ENCODE measurements around the gene ARF3.

Gene ARF3

DNA sequence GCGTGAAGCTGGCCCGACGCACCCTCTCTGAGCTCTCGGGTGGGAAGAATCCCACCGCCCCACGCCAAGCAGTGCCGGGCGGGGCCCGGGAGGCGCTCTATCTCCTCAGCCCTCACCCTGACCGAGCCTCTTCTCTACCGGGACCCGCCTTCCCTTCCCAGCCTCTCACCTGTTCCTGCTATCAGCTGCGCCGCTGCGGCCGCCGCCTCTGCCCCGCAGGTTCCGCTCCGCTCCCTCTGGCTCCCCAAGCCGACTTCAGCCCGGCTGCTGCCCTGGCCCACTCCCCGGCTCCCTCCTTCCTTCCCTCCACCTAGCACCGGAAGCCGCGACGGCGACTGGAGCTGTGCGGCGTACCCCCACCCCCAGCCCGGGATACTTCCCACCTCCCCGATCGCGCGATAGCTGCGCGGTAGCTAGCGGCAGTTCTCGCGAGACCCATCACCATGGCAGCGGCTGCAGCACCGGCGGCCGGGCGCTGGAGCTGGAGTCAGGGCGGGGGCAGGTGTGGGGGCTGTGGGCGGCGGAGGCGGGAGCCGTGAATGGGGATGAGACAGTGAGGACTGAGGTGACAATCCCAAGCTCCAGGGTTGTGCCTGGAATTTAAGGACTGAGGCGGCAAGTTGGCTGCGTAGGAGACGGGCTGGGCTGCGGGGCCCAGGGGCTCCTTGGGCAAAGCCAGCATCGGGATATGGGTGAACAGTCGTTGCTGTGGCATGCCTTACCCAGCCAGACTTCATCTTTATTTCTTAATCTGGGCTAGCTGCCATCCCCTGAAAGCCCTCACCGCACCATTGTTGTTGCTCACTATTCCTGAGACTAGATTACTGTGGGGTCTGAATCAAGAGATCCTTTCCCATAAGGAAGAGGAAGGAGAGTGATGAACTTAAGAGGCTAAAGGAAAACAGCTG is at the start of gene ARF3:
TSS of gene ARF3 (minus strand) at position 347 of the 908 bp plus-strand sequence. CDS start 16,392 bp downstream, outside the sequence.
- peak; percentile 85 to 93 (median 86) for DNase-seq (ENCODE audit: low read depth in 3 of 3)

DNA sequence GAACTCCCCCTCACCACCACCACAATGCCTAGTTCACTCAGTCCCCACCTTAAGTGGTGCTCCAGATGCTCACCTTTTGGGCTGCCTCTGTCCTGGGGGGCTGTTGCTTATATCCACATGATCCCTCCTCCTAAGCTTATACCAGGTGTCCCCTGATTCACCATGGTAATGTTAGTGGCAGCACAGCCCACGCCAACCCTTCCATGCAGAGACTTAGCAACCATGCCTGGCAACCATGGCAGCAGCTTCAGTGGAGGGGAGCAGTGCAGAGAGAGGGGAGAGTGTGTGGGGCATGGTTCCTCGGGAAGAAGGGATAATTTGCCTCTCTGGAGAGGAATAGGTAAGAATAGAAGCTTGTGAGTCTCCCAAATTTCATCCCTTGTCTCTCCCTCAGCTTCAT is 43.1 kb upstream of the ARF3 start:
- no peak for DNase-seq (ENCODE audit: low read depth in 3 of 3)

DNA sequence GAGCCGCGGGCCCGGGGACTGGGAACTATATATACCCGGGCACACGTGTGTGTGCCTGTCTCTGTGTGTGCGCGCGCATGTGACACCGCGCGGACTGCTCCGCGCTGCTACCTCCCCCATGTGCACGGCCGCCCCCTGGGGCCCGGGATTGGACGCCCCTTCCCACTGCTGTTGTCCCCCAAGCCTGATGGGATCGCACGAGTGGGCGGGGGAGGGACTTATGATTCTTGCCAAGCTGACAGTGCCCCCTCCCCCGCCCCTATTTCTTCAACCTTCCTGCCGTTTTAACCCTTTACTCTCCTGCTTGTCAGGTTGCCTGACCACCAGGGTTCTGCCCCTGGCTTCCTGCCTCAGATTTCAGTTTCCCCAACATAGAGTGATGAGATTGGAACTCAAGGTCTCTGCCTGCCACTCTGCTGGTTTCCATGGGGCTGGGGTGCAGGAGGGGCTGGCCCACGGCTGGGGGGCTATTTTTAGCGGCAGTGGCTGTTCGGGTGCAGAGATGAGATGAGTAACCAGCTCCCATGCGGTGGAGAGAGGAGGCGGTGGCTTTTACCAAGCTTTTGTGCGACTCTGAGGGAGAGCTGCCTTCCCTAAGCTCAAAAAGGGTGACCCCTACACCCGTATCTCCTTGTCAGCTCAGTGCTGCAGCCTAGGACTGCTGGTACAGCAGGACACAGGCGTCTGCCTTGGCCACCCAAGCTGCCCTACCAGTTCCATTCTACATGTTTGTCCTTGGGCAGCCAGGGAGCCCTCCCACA is 42.3 kb upstream of the ARF3 start, which contains the start of gene DDN:
TSS of gene DDN (minus strand) at position 5 of the 761 bp plus-strand sequence. CDS start 88 bp downstream, outside the sequence.
- DNase-seq (ENCODE audit: low read depth in 3 of 3), result peak in 1 of 3 experiments; percentile 47

DNA sequence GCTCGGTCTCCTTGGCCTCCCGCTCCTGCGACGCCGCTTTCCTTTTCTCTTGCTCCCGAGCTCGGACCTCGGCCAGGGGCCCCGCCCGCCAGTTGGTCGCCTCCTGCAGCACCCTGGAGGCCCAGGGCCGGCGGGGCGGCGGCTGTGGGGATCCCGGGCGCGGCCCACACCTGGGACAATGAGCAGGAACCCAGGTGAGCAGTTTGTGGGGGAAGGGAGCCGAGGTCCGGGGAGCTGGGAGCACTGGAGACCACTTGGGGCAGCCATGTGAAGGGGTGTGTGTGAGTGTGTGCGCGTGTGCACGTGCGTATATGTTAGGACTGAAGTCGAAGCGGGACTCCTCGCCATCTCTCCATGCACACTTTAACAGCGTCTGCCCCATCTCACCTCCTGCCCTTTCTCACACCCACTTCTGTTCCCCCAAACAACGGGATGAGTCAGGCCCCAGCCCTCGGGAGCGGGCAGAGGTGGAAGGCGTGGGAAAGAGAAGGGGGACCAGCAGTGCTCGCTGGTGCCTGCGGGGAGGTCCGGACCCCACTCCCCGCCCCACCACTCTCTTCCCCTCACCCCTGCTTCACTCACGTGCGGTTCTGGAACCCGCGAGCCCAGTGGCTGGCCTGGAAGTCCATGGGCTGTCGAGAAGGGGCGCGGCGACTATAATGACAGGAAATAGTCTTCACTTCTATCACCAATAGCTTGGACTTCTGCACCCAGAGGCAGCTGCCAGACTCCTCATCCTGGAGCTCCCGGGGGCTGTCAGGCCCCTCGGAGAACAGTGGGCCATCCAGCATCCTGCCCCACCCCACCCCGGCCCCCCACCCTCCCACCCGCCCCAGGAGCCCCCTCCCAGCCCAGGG is 41.4 kb upstream of the ARF3 start:
- DNase-seq (ENCODE audit: low read depth in 3 of 3), result peak in 1 of 3 experiments; percentile 28

DNA sequence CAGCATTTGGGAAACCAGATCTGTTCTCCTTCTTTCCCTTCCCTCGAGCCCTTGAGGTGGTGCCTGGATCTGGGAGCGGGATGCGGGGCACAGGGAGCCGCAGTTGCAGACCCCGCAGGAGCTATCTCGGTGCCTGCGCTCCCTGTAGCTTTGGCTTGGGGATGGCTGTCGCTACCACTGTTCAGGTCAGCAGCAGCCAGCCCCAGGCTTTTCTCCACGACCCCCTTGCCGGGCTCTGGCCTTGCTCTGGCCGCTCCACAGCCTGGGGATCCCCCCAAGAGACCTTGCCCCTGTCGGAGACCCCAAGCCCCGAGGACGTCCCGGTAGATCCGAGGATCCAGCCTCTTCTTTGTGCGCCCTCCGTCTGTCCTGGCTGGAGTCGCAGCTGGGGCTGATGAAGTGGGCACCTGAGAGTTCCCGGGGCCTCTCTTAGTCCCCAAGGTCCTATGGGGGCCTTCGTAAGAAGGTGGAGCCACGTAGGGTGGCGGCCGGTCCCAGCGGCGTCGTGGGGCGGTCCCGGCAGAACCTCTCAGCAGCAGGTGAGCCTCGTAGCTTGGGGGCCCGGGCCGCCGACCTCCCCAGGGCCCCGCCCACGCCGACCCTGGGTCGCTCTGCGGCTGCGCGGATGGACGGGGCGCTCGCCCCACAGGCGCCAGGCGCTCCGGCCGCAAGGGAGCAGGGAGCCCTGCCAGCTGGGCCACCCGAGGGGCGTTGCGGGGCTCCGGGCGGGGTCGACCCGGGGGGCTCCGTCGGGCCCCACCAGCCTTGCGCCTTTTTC is 40.6 kb upstream of the ARF3 start:
- DNase-seq (ENCODE audit: low read depth in 3 of 3), result no peak

DNA sequence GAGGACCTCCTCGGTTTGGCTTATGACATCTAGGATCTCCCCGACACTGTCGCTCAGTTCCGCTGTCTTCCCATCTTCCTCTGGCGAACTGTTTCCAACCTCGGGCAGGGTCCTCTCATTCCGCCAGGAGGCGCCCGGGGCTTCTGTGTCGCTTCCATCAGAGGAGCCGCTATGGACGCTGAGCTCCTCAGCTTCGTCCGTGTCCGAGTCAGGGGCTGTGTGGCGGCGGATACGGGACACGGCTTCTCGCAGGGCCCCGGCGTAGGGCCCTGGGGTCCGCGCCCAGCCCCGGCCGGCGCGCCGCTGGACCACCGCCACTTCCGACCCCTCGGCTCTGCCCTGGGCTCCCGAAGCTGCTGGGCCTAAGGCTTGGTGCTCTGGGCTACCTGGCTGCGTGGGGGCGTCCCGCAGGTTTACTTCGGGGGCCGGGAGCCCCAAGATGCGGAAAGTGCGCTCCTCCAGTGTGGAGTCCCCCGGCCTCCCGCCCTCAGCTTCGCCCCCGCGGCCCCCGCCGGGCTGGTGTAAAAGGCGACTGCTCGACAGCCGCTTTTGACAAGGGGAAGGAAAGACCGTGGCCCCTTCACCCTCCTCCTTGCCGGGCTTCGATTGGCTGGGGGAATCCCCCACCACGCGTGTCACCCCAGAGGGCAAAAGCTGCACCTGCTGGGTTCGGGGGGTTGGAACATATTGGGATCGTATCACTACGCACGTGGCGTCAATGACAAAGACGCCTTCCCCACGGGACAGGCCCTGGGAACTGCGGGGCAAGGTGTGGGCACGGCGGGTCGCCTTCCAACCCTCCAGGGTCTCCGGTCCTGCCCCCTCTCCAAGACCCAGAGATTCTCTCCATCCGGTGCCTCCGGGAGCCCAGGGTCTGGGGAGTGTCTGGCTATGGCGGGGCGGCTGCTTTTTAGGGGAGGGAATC is 39.8 kb upstream of the ARF3 start:
- DNase-seq (ENCODE audit: low read depth in 3 of 3), result peak in 1 of 3 experiments; percentile 70

DNA sequence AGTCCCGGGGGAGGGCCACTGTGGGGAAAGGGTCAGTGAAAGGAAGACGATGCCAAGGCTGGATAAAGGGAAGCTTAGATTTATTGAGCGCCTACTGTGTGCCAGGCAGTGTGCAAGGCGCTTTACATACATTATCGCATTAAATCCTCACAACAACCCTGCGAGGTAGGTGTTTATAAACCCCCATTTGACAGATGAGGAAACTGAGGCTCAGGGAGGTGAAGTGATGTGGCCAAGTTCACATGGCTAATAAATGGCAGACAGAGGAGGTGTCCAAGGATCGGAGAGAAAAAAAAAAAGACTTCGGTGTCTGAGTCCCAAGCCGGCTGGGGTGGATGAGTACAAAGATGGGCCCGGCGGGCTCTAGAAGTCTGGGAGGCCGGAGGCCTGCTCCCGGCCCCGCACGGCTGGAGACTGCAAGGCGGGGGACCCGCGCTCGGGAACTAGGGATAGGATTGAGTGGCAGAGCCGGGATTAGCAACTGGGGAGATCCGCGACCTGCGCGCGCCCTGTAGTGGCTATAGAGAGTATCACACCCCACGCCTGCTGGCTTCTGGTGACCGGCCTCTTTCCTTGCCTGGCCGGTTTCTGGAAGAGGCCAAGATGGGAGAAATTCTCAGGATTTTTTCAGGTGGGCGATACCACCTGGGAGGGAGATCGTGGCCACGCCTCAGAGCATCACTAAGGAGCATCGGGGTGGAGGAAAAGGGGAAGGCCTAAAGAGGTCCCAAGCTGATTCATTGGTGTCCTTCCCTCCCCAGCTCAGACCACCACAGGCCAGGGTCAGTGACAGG is 38.0 kb upstream of the ARF3 start:
- DNase-seq (ENCODE audit: low read depth in 3 of 3), result no peak

DNA sequence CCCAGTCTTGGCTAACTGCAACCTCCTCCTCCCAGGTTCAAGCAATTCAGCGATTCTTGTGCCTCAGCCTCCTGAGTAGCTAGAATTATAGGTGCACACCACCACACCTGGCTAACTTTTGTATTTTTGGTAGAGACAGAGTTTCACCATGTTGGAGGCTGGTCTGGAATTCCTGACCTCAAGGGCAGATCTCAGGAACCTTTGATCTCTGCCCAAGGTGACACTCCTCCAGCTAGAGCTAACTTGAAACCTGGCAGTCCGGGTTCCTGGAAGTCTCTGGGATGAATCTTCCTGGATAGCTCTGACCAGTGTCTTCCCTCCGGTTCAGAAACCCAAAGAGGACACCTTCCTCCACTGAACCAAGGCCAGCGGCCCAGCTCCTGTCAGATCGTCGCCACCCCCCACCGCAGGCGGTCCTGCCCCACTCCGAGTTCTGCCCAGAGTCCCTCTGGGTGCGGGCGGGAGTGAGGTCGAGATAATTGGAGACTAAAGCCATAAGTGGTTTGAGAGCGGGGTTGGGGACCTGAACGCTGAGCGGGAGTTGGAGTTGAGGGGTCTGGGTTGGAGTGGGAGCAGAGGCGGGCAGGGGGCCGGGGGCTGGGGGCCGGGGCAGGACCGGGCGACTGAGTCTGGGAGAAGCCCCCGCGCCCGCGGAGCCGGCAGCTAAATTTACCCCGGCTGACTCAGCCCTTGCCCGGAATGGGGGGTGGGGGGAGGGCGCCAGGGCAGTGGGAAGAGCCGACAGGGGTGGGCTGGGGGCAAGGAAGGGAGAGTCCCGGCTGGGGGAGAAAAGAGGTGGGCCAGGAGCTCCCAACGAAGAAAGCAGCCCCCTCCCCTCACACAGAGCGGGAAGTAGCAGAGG is 37.2 kb upstream of the ARF3 start:
- no peak for DNase-seq (ENCODE audit: low read depth in 3 of 3)

DNA sequence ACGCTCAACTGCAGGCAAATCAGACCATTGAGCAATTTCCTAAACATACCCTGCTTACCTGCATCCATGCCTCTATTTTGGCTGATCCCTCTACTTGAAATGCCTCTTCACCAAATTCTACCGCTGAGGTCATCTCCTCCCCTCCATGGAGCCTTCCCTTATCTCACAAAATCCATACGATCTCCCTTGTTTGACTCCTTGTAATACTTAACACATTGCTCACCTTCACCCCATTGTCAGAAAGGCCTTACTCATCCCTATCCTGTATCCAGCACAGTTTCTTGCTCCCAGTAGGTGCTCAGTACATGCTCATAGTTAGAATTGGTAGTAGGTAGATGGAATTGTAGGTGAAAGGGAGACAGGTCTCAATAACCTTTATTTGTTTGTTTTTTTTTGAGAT is 36.5 kb upstream of the ARF3 start:
- DNase-seq (ENCODE audit: low read depth in 3 of 3), result no peak

DNA sequence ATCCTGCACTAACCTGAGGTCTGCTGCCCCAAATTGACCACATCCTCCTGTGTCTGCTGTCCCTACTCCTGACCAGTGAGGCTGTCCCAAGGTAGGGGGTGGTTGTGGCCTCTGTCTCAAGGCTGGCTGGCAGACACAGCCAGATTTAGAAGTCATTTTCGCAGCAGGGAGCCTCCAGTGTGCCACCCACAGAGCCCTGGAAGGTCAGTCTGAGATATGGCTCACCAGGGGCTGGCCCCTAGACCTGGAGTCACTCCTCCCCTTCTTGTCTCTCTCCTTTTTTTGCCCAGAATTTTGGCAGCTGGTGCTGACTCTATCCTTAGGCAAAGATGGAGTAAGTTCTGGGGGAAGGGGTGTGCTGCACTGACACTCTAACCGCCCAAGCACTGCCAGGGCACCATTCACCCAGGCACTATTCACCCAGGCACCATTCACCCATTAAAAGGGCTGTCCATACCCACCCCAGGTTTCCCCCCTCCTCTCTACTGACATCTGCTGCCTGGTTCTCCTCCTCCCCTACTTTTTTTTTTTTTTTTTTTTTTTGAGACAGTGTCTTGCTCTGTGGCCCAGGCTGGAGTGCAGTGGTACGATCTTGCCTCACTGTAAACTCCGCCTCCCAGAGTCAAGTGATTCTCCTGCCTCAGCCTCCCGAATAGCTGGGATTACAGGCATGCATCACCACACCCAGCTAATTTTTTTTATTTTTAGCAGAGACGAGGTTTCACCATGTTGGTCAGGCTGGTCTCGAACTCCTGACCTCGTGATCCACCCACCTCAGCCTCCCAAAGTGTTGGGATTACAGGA is 34.2 kb upstream of the ARF3 start:
- no peak for DNase-seq (ENCODE audit: low read depth in 3 of 3)

DNA sequence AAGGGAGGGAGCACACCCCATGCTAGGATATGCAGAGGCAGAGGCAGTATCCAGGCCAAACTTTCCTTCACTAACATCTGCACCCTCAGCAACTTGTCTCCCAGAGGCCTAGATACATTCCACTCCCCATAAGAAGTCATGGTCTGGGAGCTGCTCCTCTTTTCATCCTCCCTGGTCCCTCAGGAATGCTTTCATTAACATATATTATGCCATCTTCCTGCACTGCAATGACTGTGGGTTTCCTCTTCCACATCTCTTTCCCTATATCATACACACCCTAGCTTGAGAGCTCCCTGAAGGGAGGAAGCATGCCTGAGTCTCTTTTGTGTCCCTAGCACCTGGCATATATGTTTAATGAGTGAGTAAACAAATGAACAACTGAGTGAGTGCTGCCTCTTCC is 33.3 kb upstream of the ARF3 start:
- DNase-seq (ENCODE audit: low read depth in 3 of 3), result no peak

DNA sequence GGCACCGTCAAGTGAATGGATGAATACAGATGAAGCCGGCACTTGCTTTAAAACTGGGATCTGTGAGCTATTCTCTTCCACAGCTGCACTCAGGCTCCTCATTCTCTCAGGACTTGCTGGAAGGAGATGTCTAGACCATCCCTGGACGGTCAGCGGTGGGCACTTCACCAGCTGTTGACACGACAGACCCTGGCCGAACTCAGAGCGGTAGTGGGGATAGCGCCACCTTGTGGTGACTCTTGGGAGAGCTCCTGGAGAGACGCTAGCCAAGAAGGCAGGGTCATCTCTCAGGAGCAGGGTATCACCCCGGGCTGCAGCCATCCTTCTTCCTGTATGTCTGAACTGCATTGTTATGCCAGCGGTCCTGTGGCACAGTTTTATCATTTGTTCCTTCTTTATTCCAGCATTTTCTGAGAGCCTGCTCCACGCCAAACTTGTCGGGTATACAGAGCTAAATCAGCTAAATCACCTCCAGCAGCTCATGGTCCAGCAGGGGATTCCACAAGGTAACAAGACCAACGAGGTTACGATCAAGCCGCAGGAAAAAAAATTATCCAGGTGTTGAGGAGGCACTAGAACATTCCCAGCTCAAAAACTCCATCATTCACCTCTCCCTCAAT is 30.9 kb upstream of the ARF3 start:
- peak; percentile 51 to 74 (median 56) for DNase-seq (ENCODE audit: low read depth in 3 of 3)

DNA sequence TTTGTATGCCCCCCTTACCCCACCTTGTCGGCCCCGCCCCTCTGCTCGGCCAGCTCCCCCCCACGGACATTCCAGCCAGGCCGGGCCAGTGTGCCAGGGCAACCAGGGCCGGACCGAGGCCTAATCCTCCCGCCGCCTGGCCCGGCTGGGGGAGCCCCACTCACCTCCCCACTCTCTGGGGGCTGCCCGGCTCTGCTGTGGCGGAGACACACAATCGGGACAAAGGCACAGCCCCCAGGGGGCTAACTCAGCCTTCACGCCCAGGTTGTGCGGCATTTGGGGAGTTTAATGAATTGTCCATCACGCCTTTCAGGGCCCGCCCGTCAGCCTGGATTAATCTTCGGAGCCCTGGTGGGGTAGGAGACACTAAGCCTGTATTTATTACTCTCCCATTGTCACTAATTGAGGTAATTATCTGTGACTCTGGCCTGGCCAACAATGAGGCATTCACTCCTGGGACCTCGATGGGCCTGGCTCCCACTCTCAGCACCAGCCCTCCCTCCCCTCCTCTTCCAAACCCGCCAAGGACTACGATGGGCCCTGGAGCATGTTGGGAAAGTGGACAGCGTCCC is 29.5 kb upstream of the ARF3 start:
- DNase-seq (ENCODE audit: low read depth in 3 of 3), result no peak

DNA sequence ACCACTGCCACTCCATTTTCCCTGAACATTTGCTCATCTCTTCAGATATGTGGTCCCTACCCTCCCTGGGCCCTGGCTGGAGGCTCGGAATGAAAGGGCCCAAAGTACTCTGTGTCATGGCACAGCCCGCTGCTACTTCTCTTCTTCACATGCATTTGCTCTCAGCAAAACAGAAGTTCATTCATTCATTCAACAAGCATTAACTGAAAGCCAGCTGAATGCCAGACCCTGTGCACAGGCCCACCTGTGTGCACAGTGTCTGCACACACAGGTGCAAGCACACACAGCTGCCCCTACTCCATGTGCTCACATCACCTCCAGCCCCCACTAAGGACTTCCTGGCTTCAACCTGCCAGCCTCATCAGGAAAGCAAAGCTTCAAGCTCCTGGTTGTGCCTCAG is 28.6 kb upstream of the ARF3 start:
- no peak for DNase-seq (ENCODE audit: low read depth in 3 of 3)

DNA sequence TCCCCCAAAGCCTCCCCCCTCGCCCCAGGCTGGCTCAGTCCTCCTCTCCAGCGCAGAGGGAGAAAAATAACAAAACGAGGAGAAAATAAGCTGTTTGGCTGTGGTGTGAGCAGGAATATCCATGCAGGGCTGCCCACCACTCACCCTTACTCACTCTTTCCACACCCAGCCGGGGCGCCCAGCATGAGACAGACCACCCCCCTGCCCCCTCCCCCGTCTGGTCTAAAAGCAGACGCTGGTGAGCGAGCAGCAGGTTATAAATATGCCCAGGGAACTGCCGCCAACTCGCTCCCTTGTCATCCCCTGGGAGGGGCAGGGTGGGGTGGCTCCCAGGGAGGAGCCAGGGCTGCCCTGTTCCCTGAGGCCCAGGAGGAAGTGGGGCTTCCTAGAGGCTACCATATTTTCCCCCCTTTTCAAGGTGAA is 28.2 kb upstream of the ARF3 start:
- no peak for DNase-seq (ENCODE audit: low read depth in 3 of 3)

DNA sequence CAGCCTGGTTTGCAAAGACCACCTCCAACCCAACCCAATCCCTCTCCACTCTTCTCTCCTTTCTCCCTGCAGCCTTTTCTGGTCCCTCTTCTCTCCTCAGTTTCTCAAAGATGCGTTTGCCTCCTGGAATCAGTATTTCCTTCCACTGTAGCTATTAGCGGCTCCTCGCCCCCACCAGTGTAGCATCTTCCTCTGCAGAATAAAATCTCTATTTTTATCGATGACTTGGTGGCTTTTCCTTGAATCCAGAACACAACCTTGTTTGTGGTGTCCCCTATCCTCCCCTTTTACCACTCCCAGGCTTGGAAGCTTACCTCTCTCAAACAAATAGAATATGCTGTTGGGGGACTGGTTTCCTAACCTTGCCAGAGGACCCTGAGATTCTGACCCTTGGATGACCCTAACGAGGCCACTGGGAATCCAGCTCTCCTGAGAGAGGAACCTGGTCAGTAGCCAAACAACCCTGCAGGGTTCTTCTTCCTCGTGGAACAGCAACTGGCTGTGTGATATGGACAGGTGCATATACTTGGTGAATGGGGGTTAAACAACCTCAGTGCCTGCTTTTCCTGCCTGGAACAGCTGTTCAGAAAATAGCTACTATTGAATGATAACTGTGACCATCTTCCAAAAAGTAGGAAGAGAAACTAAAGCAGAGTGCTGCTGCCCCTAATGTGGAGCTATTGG is 25.3 kb upstream of the ARF3 start:
- no peak for DNase-seq (ENCODE audit: low read depth in 3 of 3)

Data from stimulated activated CD4-positive, alpha-beta T cell treated with anti-CD3 and anti-CD28 coated beads, TNF-alpha, amount 100 ng/mL, for 24 hours (primary cell).